ENCODE measurements around the gene URGCP. TPM values are rescaled to one million over a fixed set of nuclear protein-coding genes. Genes with fewer than 3 reads are reported as not detected.

URGCP gene
- total and polyA plus RNA-seq, 2 experiments from 2014 or later: 7.2 to 13.2 TPM

DNA sequence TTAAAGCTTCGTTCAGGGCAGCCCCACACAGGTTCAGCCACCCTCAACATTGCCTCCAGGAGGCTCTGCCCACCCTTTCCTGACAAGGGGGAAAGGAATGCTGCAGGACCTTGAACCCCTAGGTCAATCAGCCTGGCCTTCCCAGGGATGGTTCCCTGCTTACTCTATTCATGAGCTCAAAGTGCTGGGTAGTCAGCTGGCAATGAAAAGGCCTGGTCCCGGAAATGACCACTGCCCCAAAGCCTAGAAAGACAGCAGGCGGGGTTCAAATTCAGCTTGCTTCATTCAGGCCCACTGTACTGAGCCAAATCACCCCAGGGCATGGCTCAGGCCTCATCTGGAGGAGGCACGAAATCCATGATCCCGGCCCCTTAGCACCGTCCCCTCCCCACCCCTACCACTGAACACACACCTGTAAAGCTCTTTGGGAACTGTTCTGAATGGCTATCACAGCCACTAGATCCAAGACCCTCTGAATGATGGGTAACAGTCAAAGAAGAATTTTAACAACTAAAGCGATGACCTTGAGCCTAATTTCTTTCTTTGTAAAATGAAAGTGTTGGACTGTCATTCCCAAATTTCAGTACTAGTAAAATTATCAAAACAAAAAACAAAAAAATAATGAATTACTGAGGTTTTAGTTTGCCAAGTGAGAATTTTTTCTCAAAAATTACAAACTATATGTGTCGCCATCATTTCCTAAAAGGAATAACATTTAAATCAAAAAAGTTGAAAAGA lies 1.0 kb downstream of the URGCP start (continued):
- TF ChIP-seq ZNF114 (CRISPR knock-in tag; IDR thresholded peaks at IDR 0.05): no peak
- TF ChIP-seq ZNF331 (CRISPR knock-in tag; IDR thresholded peaks at IDR 0.05; ENCODE audit: low read depth): no peak
- no peak for TF ChIP-seq EZH2phosphoT487 (IDR thresholded peaks at IDR 0.05; ENCODE audit: unreplicated experiment)

DNA sequence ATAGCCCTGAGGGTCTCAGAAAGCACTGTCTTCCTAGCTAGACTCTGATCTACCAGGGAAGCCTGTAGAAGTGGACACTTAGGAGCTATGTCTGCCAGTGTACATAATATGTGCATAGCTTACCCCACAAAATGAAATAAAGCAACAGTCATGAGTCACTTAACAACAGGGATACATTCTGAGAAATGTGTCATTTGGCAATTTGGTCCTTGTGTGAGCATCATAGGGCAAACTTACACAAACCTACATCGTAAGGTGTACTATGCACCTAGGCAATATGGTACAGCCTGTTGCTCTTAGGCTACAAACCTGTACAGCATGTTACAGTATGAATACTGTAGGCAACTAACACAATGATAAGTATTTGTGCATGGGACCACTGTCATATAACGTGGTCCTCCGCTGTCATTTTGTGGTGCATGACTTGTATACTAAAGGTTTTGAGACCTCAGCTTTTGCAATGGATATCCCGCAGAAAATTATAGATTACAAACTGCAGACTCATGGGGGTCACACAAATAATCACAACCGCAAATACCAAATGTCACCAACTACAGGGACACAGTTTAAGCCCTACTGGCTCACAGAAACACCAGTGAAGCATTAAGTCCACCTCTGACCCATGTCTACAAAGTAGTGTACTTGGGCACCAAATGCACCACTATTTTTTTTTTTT lies 1.7 kb downstream of the URGCP start:
- H3K4me1 Mint-ChIP-seq: peaks cover 42% of the 10 kb centered on the region
- Histone ChIP-seq H4K20me1 (replicated peaks; ENCODE audit: insufficient read depth) (peaks cover 3% of the 10 kb centered on the region; the same call in 1 of the 2 replicates), H3K27me3 (ENCODE audit: insufficient read depth) (no peaks in the 10 kb centered on the region), H3K79me2 (replicated peaks; ENCODE audit: insufficient read depth) (peaks cover 39% of the 10 kb centered on the region), H3F3A (replicated peaks; ENCODE audit: low read depth) (no peaks in the 10 kb centered on the region), H3K9me2 (ENCODE audit: insufficient read depth) (no peaks in the 10 kb centered on the region), H3K27ac (ENCODE audit: low read depth) (no peak overlapping the region), H3K36me3 (ENCODE audit: insufficient read depth) (no peaks in the 10 kb centered on the region), H3K4me2 (peak overlapping the region; percentile 79), H3K4me3 (peak overlapping the region; percentile 52; the same call in 1 of the 2 replicates), H2AFZ (no peak overlapping the region), H3K4me1 (ENCODE audit: insufficient read depth) (peaks cover 17% of the 10 kb centered on the region)
- DNase-seq (ENCODE audit: low spot score) (no peak), ATAC-seq (no peak)
- peaks cover 6% of the 10 kb centered on the region for H3K27me3 Mint-ChIP-seq (ENCODE audit: insufficient read depth, low read depth, poor library complexity)
- H3K27ac Mint-ChIP-seq: no peak overlapping the region
- no peaks in the 10 kb centered on the region for H3K9me3 Mint-ChIP-seq
- 0 out of 3 replicates have a peak overlapping the region, but pooled peaks have one; percentile 92 for H3K4me3 Mint-ChIP-seq
- H3K36me3 Mint-ChIP-seq (ENCODE audit: low read depth): no peaks in the 10 kb centered on the region; the same call in 2 of the 3 replicates
- TF ChIP-seq CTCF (conservative IDR thresholded peaks at IDR 0.05; ENCODE audit: low read depth in 2 of 2) (no peak), STAT1 (IDR thresholded peaks at IDR 0.05; ENCODE audit: unreplicated experiment) (no peak), CREB1 (CRISPR knock-in tag; IDR thresholded peaks at IDR 0.05; ENCODE audit: low read depth) (no peak), NANOG (IDR thresholded peaks at IDR 0.05; ENCODE audit: borderline replicate concordance) (no peak), EZH2phosphoT487 (IDR thresholded peaks at IDR 0.05; ENCODE audit: unreplicated experiment) (no peak), ZNF114 (CRISPR knock-in tag; IDR thresholded peaks at IDR 0.05) (no peak), ZNF462 (CRISPR knock-in tag; IDR thresholded peaks at IDR 0.05) (no peak), EZH2 (IDR thresholded peaks at IDR 0.05; ENCODE audit: low read depth, unreplicated experiment) (no peak), ZNF331 (CRISPR knock-in tag; IDR thresholded peaks at IDR 0.05; ENCODE audit: low read depth) (no peak)
- TF ChIP-seq, protein P1, sequence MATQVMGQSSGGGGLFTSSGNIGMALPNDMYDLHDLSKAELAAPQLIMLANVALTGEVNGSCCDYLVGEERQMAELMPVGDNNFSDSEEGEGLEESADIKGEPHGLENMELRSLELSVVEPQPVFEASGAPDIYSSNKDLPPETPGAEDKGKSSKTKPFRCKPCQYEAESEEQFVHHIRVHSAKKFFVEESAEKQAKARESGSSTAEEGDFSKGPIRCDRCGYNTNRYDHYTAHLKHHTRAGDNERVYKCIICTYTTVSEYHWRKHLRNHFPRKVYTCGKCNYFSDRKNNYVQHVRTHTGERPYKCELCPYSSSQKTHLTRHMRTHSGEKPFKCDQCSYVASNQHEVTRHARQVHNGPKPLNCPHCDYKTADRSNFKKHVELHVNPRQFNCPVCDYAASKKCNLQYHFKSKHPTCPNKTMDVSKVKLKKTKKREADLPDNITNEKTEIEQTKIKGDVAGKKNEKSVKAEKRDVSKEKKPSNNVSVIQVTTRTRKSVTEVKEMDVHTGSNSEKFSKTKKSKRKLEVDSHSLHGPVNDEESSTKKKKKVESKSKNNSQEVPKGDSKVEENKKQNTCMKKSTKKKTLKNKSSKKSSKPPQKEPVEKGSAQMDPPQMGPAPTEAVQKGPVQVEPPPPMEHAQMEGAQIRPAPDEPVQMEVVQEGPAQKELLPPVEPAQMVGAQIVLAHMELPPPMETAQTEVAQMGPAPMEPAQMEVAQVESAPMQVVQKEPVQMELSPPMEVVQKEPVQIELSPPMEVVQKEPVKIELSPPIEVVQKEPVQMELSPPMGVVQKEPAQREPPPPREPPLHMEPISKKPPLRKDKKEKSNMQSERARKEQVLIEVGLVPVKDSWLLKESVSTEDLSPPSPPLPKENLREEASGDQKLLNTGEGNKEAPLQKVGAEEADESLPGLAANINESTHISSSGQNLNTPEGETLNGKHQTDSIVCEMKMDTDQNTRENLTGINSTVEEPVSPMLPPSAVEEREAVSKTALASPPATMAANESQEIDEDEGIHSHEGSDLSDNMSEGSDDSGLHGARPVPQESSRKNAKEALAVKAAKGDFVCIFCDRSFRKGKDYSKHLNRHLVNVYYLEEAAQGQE (IDR thresholded peaks at IDR 0.05; ENCODE audit: unreplicated experiment): no peak

Data from GM23338 (cell line).